ENCODE results near the gene EAF2.

The EAF2 gene

GRCh38 chr3:121834671-121835464 is at the start of gene EAF2, which contains the start of gene IQCB1:
TSS of gene EAF2 (plus strand) at chr3:121835209. CDS start at chr3:121835286, 77 bp downstream.
TSS of gene IQCB1 (minus strand) at chr3:121835060. CDS start at chr3:121828960, 6,100 bp downstream.
- intact Hi-C loops (cut with DNase I) = no loop called here
- DNase-seq = peak; percentile 89 to 99 (median 97)

GRCh38 chr3:121786485-121786884 is 48.5 kb upstream of the EAF2 start:
- intact Hi-C loops (cut with DNase I) = no loop called here
- no peak for DNase-seq

- intact Hi-C loops (cut with DNase I) = no loop called here
- DNase-seq = no peak
These were observed 41.9 kb upstream of the EAF2 start for GRCh38 chr3:121793078-121793477.

GRCh38 chr3:121794264-121794983 is 40.6 kb upstream of the EAF2 start:
- intact Hi-C loops (cut with DNase I) = no loop called here

GRCh38 chr3:121796970-121797369 is 38.0 kb upstream of the EAF2 start:
- intact Hi-C loops (cut with DNase I) = no loop called here
- no peak for DNase-seq

More at GRCh38 chr3:121794264-121794983, 40.6 kb upstream of the EAF2 start:
- DNase-seq = no peak

GRCh38 chr3:121800906-121801305 is 34.1 kb upstream of the EAF2 start:
- intact Hi-C loops (cut with DNase I) = no loop called here

GRCh38 chr3:121803771-121804320 is 31.2 kb upstream of the EAF2 start:
- DNase-seq = no peak
- intact Hi-C loops (cut with DNase I) = no loop called here

More at GRCh38 chr3:121800906-121801305, 34.1 kb upstream of the EAF2 start:
- no peak for DNase-seq

- DNase-seq = no peak
- intact Hi-C loops (cut with DNase I) = no loop called here
These were observed 25.8 kb upstream of the EAF2 start for GRCh38 chr3:121809249-121809648.

- intact Hi-C loops (cut with DNase I) = no loop called here
- no peak for DNase-seq
These were observed 17.3 kb upstream of the EAF2 start for GRCh38 chr3:121817753-121818152.

- intact Hi-C loops (cut with DNase I) = no loop called here
- no peak for DNase-seq
These were observed 16.4 kb upstream of the EAF2 start for GRCh38 chr3:121818578-121818977.

- DNase-seq = no peak
- intact Hi-C loops (cut with DNase I) = no loop called here
These were observed 15.8 kb upstream of the EAF2 start for GRCh38 chr3:121819236-121819635.

- DNase-seq = no peak
- intact Hi-C loops (cut with DNase I) = no loop called here
These were observed 13.4 kb upstream of the EAF2 start for GRCh38 chr3:121821421-121822199.

GRCh38 chr3:121822973-121823372 is 12.0 kb upstream of the EAF2 start:
- intact Hi-C loops (cut with DNase I) = no loop called here
- no peak for DNase-seq

GRCh38 chr3:121834157-121834670 is 795 bp upstream of the EAF2 start:
- intact Hi-C loops (cut with DNase I) = no loop called here
- DNase-seq = peak in 15 of 42 donors; percentile 2 to 45 (median 14)

GRCh38 chr3:121835465-121835801 is 424 bp downstream of the EAF2 start:
- peak in 1 of 42 donors; percentile 3 for DNase-seq
- intact Hi-C loops (cut with DNase I) = no loop called here

GRCh38 chr3:121836064-121836463 is 1.1 kb downstream of the EAF2 start:
- intact Hi-C loops (cut with DNase I) = no loop called here
- DNase-seq = no peak

- no peak for DNase-seq
- intact Hi-C loops (cut with DNase I) = no loop called here
These were observed 1.5 kb downstream of the EAF2 start for GRCh38 chr3:121836481-121836880.

GRCh38 chr3:121839962-121840361 is 5.0 kb downstream of the EAF2 start:
- DNase-seq = no peak

GRCh38 chr3:121844892-121845291 is 9.9 kb downstream of the EAF2 start:
- intact Hi-C loops (cut with DNase I) = no loop called here
- DNase-seq = no peak

More at GRCh38 chr3:121839962-121840361, 5.0 kb downstream of the EAF2 start:
- intact Hi-C loops (cut with DNase I) = no loop called here

Measured in head of caudate nucleus (tissue), 42 donors.